Testis (tissue), 3 donors: ENCODE data around the gene PGAM1. TPM values are rescaled to one million over a fixed set of nuclear protein-coding genes. Genes with fewer than 3 reads are reported as not detected.
A peak's percentile ranks its signal among the peaks of the same experiment; 100 is the strongest.
"Not testable (repeated sequence)": the region's sequence is repeated elsewhere in the genome, so short reads cannot be mapped to it uniquely, and the experiment has no call there.

ENCODE experiments used
- DNase-seq: peaks from one replicate; pipeline ENCODE4 v3.0.0-alpha.2; 2019
- H3K27ac ChIP-seq, 2 donors: fragments of 200-600 bp; sonication (generic); one replicate each; pipeline ENCODE4 v1.5.1; 2019
- H3K27me3 ChIP-seq: fragments of 200-600 bp; sonication (generic); one replicate; pipeline ENCODE4 v1.5.1; 2019
- H3K36me3 ChIP-seq: fragments of 200-600 bp; sonication (generic); one replicate; pipeline ENCODE4 v1.5.1; 2017; ENCODE audit warnings: low read depth; ENCODE audit errors: missing control alignments
- H3K4me1 ChIP-seq: fragments of 200-600 bp; sonication (generic); one replicate; pipeline ENCODE4 v1.5.1; 2019
- H3K4me3 ChIP-seq, 2 donors: fragments of 200-600 bp; sonication (generic); one replicate each; pipeline ENCODE4 v1.5.1; 2017 to 2019
- H3K9me3 ChIP-seq: fragments of 200-600 bp; sonication (generic); one replicate; pipeline ENCODE4 v1.5.1; 2017
- CTCF ChIP-seq, 3 experiments: fragments of 450-650 bp in 2 of 3; fragments of 200-600 bp in 1 of 3; sonication (generic) in 1 of 3; IDR thresholded peaks; one replicate each; pipeline ENCODE4 v1.5.1; 2016 to 2019; ENCODE audit warnings: antibody characterized with exemption in 3 of 3, mild to moderate bottlenecking in 2 of 3, moderate library complexity in 1 of 3
- POLR2A ChIP-seq: fragments of 450-650 bp; IDR thresholded peaks from one replicate; pipeline ENCODE4 v1.6.1; 2017; ENCODE audit warnings: antibody characterized with exemption, mild to moderate bottlenecking, moderate library complexity
- WGBS, 2 donors: methylation state at CpG; one replicate each; pipeline ENCODE4 v1.1.5; 2018; 5-methylcytosine and 5-hydroxymethylcytosine counted together
- intact Hi-C: fragments of 100-400 bp; cut with DNase I; formaldehyde crosslinking; loops from one replicate; pipeline ENCODE4 v1.15.1; 2023; ENCODE audit warnings: low total_unique reads
- polyA plus RNA-seq: library from polyadenylated mRNA; stranded (reverse); fragments of 350-450 nt; fragmentation: Illumina TruSeq; extraction: RNeasy Lipid Tissue Mini Kit (QIAGEN cat#74804); gene quantifications from one replicate; pipeline ENCODE4 v1.2.3, GENCODE V29; 2014; ENCODE audit warnings: low read depth, low replicate concordance; ENCODE audit not compliant: insufficient read depth
- total RNA-seq, 2 donors: library from RNA; depleted of rRNA; stranded (reverse); fragments of >200 nt; gene quantifications; one replicate each; pipeline ENCODE4 v1.2.3, GENCODE V29; 2016

The PGAM1 gene
- total and polyA plus RNA-seq, 3 donors from 2014 or later = 238 to 279 (median 244) TPM

- Histone ChIP-seq H3K27ac (peak within 1 kb of the TSS; percentile 3 to 34), H3K9me3 (no peaks in the 10 kb centered on the region), H3K4me3 (peak within 1 kb of the TSS; percentile 80 to 91), H3K36me3 (no peaks in the 10 kb centered on the region), H3K27me3 (no peaks in the 10 kb centered on the region), H3K4me1 (peaks cover 10% of the 10 kb centered on the region)
- TF ChIP-seq CTCF (IDR thresholded peaks at IDR 0.05) (no peak), POLR2A (no peak)
- peak; percentile 97 for DNase-seq
- 0 to 1% methylated on average over 11 to 39 of the region's 39 CpGs for WGBS, 2 donors
- intact Hi-C loops = no loop called here
These were observed 25.1 kb upstream of the PGAM1 start, which contains the start of gene RRP12 for GRCh38 chr10:97400665-97401454. Gene RRP12, minus strand, starts transcription at chr10:97401340. Its CDS starts 109 bp downstream, at chr10:97401231.

GRCh38 chr10:97401455-97401919 lies 24.5 kb upstream of the PGAM1 start:
- Histone ChIP-seq H3K4me1 (peaks cover 10% of the 10 kb centered on the region), H3K27ac (peak overlapping the region; percentile 3 to 34), H3K36me3 (no peaks in the 10 kb centered on the region), H3K27me3 (no peaks in the 10 kb centered on the region), H3K4me3 (peak overlapping the region; percentile 80 to 91), H3K9me3 (no peaks in the 10 kb centered on the region)
- 50 to 57% methylated on average over 13 of the region's 13 CpGs for WGBS, 2 donors
- intact Hi-C loops = no loop called here
- TF ChIP-seq POLR2A (no peak), CTCF (IDR thresholded peaks at IDR 0.05) (no peak)
- no peak for DNase-seq

GRCh38 chr10:97404044-97404443 lies 21.9 kb upstream of the PGAM1 start:
- Histone ChIP-seq H3K27me3 (no peaks in the 10 kb centered on the region), H3K27ac (no peak overlapping the region), H3K9me3 (no peaks in the 10 kb centered on the region), H3K4me1 (peaks cover 15% of the 10 kb centered on the region), H3K36me3 (no peaks in the 10 kb centered on the region), H3K4me3 (no peak overlapping the region)
- no peak for DNase-seq
- intact Hi-C loops = no loop called here
- TF ChIP-seq POLR2A (no peak), CTCF (IDR thresholded peaks at IDR 0.05) (no peak)

GRCh38 chr10:97406064-97406463 lies 19.9 kb upstream of the PGAM1 start:
- TF ChIP-seq POLR2A (no peak), CTCF (IDR thresholded peaks at IDR 0.05) (no peak)
- intact Hi-C loops = no loop called here
- H3K27ac ChIP-seq = no peak overlapping the region
- H3K27me3 ChIP-seq = no peaks in the 10 kb centered on the region
- H3K36me3 ChIP-seq = no peaks in the 10 kb centered on the region
- no peak for DNase-seq
- peaks cover 7% of the 10 kb centered on the region for H3K4me1 ChIP-seq
- no peaks in the 10 kb centered on the region for H3K9me3 ChIP-seq
- 82 to 94% methylated on average over 3 of the region's 3 CpGs for WGBS, 2 donors
- H3K4me3 ChIP-seq = no peak overlapping the region

GRCh38 chr10:97406483-97406882 lies 19.5 kb upstream of the PGAM1 start:
- H3K9me3 ChIP-seq, intact Hi-C loops, H3K4me3 ChIP-seq, H3K4me1 ChIP-seq, H3K36me3 ChIP-seq, H3K27me3 ChIP-seq, H3K27ac ChIP-seq, DNase-seq: not testable (repeated sequence)
- 85 to 93% methylated on average over 7 of the region's 7 CpGs for WGBS, 2 donors
